Testis (tissue), 3 donors: ENCODE data around the gene C1orf87. TPM values are rescaled to one million over a fixed set of nuclear protein-coding genes. Genes with fewer than 3 reads are reported as not detected.
A peak's percentile ranks its signal among the peaks of the same experiment; 100 is the strongest.

ENCODE experiments used
- DNase-seq: peaks from one replicate; pipeline ENCODE4 v3.0.0-alpha.2; 2019
- H3K27ac ChIP-seq, 2 donors: fragments of 200-600 bp; sonication (generic); one replicate each; pipeline ENCODE4 v1.5.1; 2019
- H3K27me3 ChIP-seq: fragments of 200-600 bp; sonication (generic); one replicate; pipeline ENCODE4 v1.5.1; 2019
- H3K36me3 ChIP-seq: fragments of 200-600 bp; sonication (generic); one replicate; pipeline ENCODE4 v1.5.1; 2017; ENCODE audit warnings: low read depth; ENCODE audit errors: missing control alignments
- H3K4me1 ChIP-seq: fragments of 200-600 bp; sonication (generic); one replicate; pipeline ENCODE4 v1.5.1; 2019
- H3K4me3 ChIP-seq, 2 donors: fragments of 200-600 bp; sonication (generic); one replicate each; pipeline ENCODE4 v1.5.1; 2017 to 2019
- H3K9me3 ChIP-seq: fragments of 200-600 bp; sonication (generic); one replicate; pipeline ENCODE4 v1.5.1; 2017
- CTCF ChIP-seq, 3 experiments: fragments of 450-650 bp in 2 of 3; fragments of 200-600 bp in 1 of 3; sonication (generic) in 1 of 3; IDR thresholded peaks; one replicate each; pipeline ENCODE4 v1.5.1; 2016 to 2019; ENCODE audit warnings: antibody characterized with exemption in 3 of 3, mild to moderate bottlenecking in 2 of 3, moderate library complexity in 1 of 3
- POLR2A ChIP-seq: fragments of 450-650 bp; IDR thresholded peaks from one replicate; pipeline ENCODE4 v1.6.1; 2017; ENCODE audit warnings: antibody characterized with exemption, mild to moderate bottlenecking, moderate library complexity
- WGBS, 2 donors: methylation state at CpG; one replicate each; pipeline ENCODE4 v1.1.5; 2018; 5-methylcytosine and 5-hydroxymethylcytosine counted together
- intact Hi-C: fragments of 100-400 bp; cut with DNase I; formaldehyde crosslinking; loops from one replicate; pipeline ENCODE4 v1.15.1; 2023; ENCODE audit warnings: low total_unique reads
- polyA plus RNA-seq: library from polyadenylated mRNA; stranded (reverse); fragments of 350-450 nt; fragmentation: Illumina TruSeq; extraction: RNeasy Lipid Tissue Mini Kit (QIAGEN cat#74804); gene quantifications from one replicate; pipeline ENCODE4 v1.2.3, GENCODE V29; 2014; ENCODE audit warnings: low read depth, low replicate concordance; ENCODE audit not compliant: insufficient read depth
- total RNA-seq, 2 donors: library from RNA; depleted of rRNA; stranded (reverse); fragments of >200 nt; gene quantifications; one replicate each; pipeline ENCODE4 v1.2.3, GENCODE V29; 2016

The C1orf87 gene
- total and polyA plus RNA-seq, 3 donors from 2014 or later: 6.2 to 31.5 (median 12.6) TPM

- no peak overlapping the region for H3K27ac ChIP-seq
- no peaks in the 10 kb centered on the region for H3K27me3 ChIP-seq
- TF ChIP-seq CTCF (IDR thresholded peaks at IDR 0.05) (no peak), POLR2A (no peak)
- no peak overlapping the region for H3K4me3 ChIP-seq
- WGBS, 2 donors: 48 to 59% methylated on average over 2 of the region's 2 CpGs
- DNase-seq: no peak
- no peaks in the 10 kb centered on the region for H3K36me3 ChIP-seq
- H3K9me3 ChIP-seq: no peaks in the 10 kb centered on the region
- no peaks in the 10 kb centered on the region for H3K4me1 ChIP-seq
- intact Hi-C loops: no loop called here
These were observed 76.0 kb downstream of the C1orf87 start for GRCh38 chr1:59997479-59998115.

- intact Hi-C loops: no loop called here
- no peak overlapping the region for H3K4me3 ChIP-seq
- peak; percentile 32 for DNase-seq
- no peak overlapping the region for H3K27ac ChIP-seq
- 53 to 54% methylated on average over 4 of the region's 4 CpGs for WGBS, 2 donors
- no peaks in the 10 kb centered on the region for H3K36me3 ChIP-seq
- H3K27me3 ChIP-seq: no peaks in the 10 kb centered on the region
- H3K9me3 ChIP-seq: no peaks in the 10 kb centered on the region
- H3K4me1 ChIP-seq: no peaks in the 10 kb centered on the region
- no peak for TF ChIP-seq POLR2A
- no peak for TF ChIP-seq CTCF (IDR thresholded peaks at IDR 0.05)
These were observed 79.0 kb downstream of the C1orf87 start for GRCh38 chr1:59994302-59995198.

GRCh38 chr1:59992040-59992820, 81.3 kb downstream of the C1orf87 start:
- H3K27me3 ChIP-seq: no peaks in the 10 kb centered on the region
- DNase-seq: no peak
- no peaks in the 10 kb centered on the region for H3K4me1 ChIP-seq
- no peaks in the 10 kb centered on the region for H3K36me3 ChIP-seq
- intact Hi-C loops: no loop called here
- WGBS, 2 donors: 84 to 89% methylated on average over 5 of the region's 5 CpGs
- H3K4me3 ChIP-seq: no peak overlapping the region
- no peaks in the 10 kb centered on the region for H3K9me3 ChIP-seq
- no peak overlapping the region for H3K27ac ChIP-seq
- TF ChIP-seq POLR2A (no peak), CTCF (IDR thresholded peaks at IDR 0.05) (no peak)

DNA sequence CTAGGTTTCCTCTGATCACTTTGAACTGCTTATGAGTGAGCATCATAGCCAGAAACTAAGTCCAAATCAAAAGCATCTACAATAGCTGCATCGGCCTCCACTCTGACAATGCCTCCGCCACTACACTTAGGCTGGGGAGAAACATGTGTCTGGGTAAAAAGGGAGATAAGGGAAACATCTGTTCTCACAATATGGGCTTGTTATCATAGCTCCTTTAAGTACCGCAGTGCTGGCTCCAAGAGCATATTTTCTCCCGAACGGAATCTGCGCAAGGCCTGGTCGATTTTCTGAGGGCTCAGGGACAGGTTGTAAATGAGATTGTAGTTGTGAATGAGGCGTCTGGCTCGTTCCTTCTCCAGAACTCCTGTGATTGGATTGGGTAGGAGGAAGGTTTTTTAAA, 83.1 kb downstream of the C1orf87 start:
- Histone ChIP-seq H3K9me3 (no peaks in the 10 kb centered on the region), H3K36me3 (no peaks in the 10 kb centered on the region), H3K27me3 (no peaks in the 10 kb centered on the region), H3K4me1 (no peaks in the 10 kb centered on the region), H3K27ac (no peak overlapping the region), H3K4me3 (no peak overlapping the region)
- WGBS, 2 donors: 56 to 64% methylated on average over 9 of the region's 9 CpGs
- no peak for DNase-seq
- TF ChIP-seq CTCF (IDR thresholded peaks at IDR 0.05) (no peak), POLR2A (no peak)
- intact Hi-C loops: no loop called here
